Measurements from ENCODE around the gene TNKS2. TPM values are rescaled to one million over a fixed set of nuclear protein-coding genes. Genes with fewer than 3 reads are reported as not detected.

The TNKS2 gene
- total and polyA plus RNA-seq, 2 of the 13 experiments (the other 11 are each of a cell fraction or from before 2014, with no cell fraction given), result 15.2 to 19.4 TPM

GRCh38 chr10:91788527-91788926 lies 9.7 kb upstream of the TNKS2 start:
- BruUV-seq (replicated peaks), result no TSS peak
- DNase-seq (ENCODE audit: low spot score) (peak; percentile 25), ATAC-seq (peak; percentile 96), FAIRE-seq (peak; percentile 12)
- H3K9ac ChIP-seq (ENCODE audit: insufficient read depth, low read depth, low read length), result no peak overlapping the region
- no peaks in the 10 kb centered on the region for H3K9me3 ChIP-seq (ENCODE audit: low read length)
- intact Hi-C loops (cut with micrococcal nuclease; ENCODE audit: unreplicated experiment) (no loop called here), in situ Hi-C loops (cut with HindIII; ENCODE audit: extremely low pct_ligation_motif_present, low pct_unique_long_range_greater_than_20kb) (no loop called here)
- no peaks in the 10 kb centered on the region for H4K20me1 ChIP-seq (ENCODE audit: insufficient read depth, low read length)
- no peak overlapping the region for H2AFZ ChIP-seq (ENCODE audit: low read length)
- H3K79me2 ChIP-seq (ENCODE audit: insufficient read depth, low read length), result no peaks in the 10 kb centered on the region
- no peak overlapping the region for H3K4me3 ChIP-seq (replicated peaks in 1 of 3; ENCODE audit: insufficient read depth in 1 of 3, low read depth in 2 of 3, low read length in 3 of 3)
- H3K4me2 ChIP-seq (ENCODE audit: low read depth, low read length), result peak overlapping the region; percentile 46
- no peaks in the 10 kb centered on the region; a peak in 1 of 5 replicates for H3K27me3 ChIP-seq (ENCODE audit: control insufficient read depth in 1 of 2, insufficient read depth in 2 of 2, low read length in 2 of 2)
- ChIA-PET CTCF (ENCODE audit: low intra/inter-chr PET ratio, low total read pairs) (no interaction called here), POLR2A (interaction anchor here (0.9 to 1.9 kb wide), 2 partner anchors 8 to 10 kb away, joined by 4 to 5 read pairs; partner anchors contain the start of gene TNKS2)
- WGBS (ENCODE audit: low lambda C conversion rate), result 16% methylated on average over 3 of the region's 5 CpGs
- no peaks in the 10 kb centered on the region for H3K36me3 ChIP-seq (replicated peaks in 1 of 2; ENCODE audit: control insufficient read depth in 1 of 2, insufficient read depth in 2 of 2, low read length in 2 of 2)
- H3K27ac ChIP-seq (ENCODE audit: extremely low read length, insufficient read depth, low read length), result no peak overlapping the region
- H3K4me1 ChIP-seq (ENCODE audit: insufficient read depth, low read length), result peaks cover 13% of the 10 kb centered on the region
- TF ChIP-seq TEAD3 (CRISPR knock-in tag; optimal IDR thresholded peaks at IDR 0.05; ENCODE audit: borderline replicate concordance) (peak; percentile 10), TIGD3 (CRISPR knock-in tag; IDR thresholded peaks at IDR 0.05; ENCODE audit: borderline replicate concordance) (no peak), CTCF (CRISPR knock-in tag; IDR thresholded peaks at IDR 0.05) (0 out of 2 replicates have a peak, but pooled peaks have one; percentile 8), ZBTB49 (CRISPR knock-in tag; IDR thresholded peaks at IDR 0.05; ENCODE audit: borderline replicate concordance) (no peak), HOMEZ (CRISPR knock-in tag; IDR thresholded peaks at IDR 0.05; ENCODE audit: low read depth) (no peak), ZNF772 (CRISPR knock-in tag; IDR thresholded peaks at IDR 0.05) (no peak), SALL1 (CRISPR knock-in tag; IDR thresholded peaks at IDR 0.05) (peak; percentile 39; the same call in 1 of the 2 replicates), NR2F1 (CRISPR knock-in tag; IDR thresholded peaks at IDR 0.05) (no peak), GATAD2A (CRISPR knock-in tag; IDR thresholded peaks at IDR 0.05) (0 out of 2 replicates have a peak, but pooled peaks have one; percentile 27), ZNF205 (CRISPR knock-in tag; IDR thresholded peaks at IDR 0.05) (0 out of 2 replicates have a peak, but pooled peaks have one; percentile 58), ZNF281 (CRISPR knock-in tag; IDR thresholded peaks at IDR 0.05; ENCODE audit: borderline replicate concordance) (peak; percentile 83), ZNF503 (CRISPR knock-in tag; IDR thresholded peaks at IDR 0.05) (no peak)
